Measurements from ENCODE around the gene PGAP2.

- TF ChIP-seq E2F4 (IDR thresholded peaks at IDR 0.05; ENCODE audit: low read depth, low read length): no peak
- no peak for TF ChIP-seq SRF (IDR thresholded peaks at IDR 0.05; ENCODE audit: low read depth in 2 of 2, low read length in 2 of 2)
- no peak for TF ChIP-seq NFIC (IDR thresholded peaks at IDR 0.05; ENCODE audit: low read depth, low read length)
- TF ChIP-seq CTCF (IDR thresholded peaks at IDR 0.05 in 2 of 3, conservative IDR thresholded peaks at IDR 0.05 in 1 of 3; ENCODE audit: control insufficient read depth in 2 of 3, extremely low read depth in 1 of 3, insufficient read depth in 1 of 3, low read depth in 3 of 3, low read length in 3 of 3): no peak
- no peak for TF ChIP-seq CEBPB (IDR thresholded peaks at IDR 0.05; ENCODE audit: borderline replicate concordance in 1 of 2, low read depth in 2 of 2, low read length in 2 of 2)
- TF ChIP-seq CBFB (IDR thresholded peaks at IDR 0.05; ENCODE audit: low read depth): no peak
- no peak for TF ChIP-seq REST (IDR thresholded peaks at IDR 0.05; ENCODE audit: low read depth, low read length)
Measured at GRCh38 chr11:3854660-3854976, 46.3 kb downstream of the PGAP2 start.

Measured in GM12878 (cell line).